GM13977 (cell line): Measurements from ENCODE around the gene HECW1.

Experiments
- DNase-seq: peaks from one replicate; pipeline ENCODE4 v3.0.0; 2012; ENCODE audit warnings: low spot score
- in situ Hi-C: fragments of 300-500 bp; cut with MboI; formaldehyde crosslinking; loops from one replicate; pipeline ENCODE4 v1.12.0; 2022; ENCODE audit warnings: low sequenced_read_pairs, low pct_unique_long_range_greater_than_20kb, mixed read lengths, inconsistent platforms; ENCODE audit not compliant: unreplicated experiment
- TF ChIP-seq, protein P1 (sequence below): IDR thresholded peaks from 2 replicates; pipeline ENCODE4 v1.5.1; 2012; ENCODE audit warnings: mild to moderate bottlenecking, control low read depth; ENCODE audit not compliant: insufficient read depth; ENCODE audit errors: extremely low read depth, missing control alignments

The HECW1 gene

GRCh38 chr7:43240565-43240964, 128.1 kb downstream of the HECW1 start:
- TF ChIP-seq, protein P1, sequence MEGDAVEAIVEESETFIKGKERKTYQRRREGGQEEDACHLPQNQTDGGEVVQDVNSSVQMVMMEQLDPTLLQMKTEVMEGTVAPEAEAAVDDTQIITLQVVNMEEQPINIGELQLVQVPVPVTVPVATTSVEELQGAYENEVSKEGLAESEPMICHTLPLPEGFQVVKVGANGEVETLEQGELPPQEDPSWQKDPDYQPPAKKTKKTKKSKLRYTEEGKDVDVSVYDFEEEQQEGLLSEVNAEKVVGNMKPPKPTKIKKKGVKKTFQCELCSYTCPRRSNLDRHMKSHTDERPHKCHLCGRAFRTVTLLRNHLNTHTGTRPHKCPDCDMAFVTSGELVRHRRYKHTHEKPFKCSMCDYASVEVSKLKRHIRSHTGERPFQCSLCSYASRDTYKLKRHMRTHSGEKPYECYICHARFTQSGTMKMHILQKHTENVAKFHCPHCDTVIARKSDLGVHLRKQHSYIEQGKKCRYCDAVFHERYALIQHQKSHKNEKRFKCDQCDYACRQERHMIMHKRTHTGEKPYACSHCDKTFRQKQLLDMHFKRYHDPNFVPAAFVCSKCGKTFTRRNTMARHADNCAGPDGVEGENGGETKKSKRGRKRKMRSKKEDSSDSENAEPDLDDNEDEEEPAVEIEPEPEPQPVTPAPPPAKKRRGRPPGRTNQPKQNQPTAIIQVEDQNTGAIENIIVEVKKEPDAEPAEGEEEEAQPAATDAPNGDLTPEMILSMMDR: no peak
- no peak for DNase-seq
- in situ Hi-C loops: no loop called here

GRCh38 chr7:43242628-43243255, 130.3 kb downstream of the HECW1 start:
- in situ Hi-C loops: no loop called here
- TF ChIP-seq, protein P1: no peak
- no peak for DNase-seq

GRCh38 chr7:43244232-43244631, 131.8 kb downstream of the HECW1 start:
- in situ Hi-C loops: no loop called here
- TF ChIP-seq, protein P1: no peak
- no peak for DNase-seq

DNA sequence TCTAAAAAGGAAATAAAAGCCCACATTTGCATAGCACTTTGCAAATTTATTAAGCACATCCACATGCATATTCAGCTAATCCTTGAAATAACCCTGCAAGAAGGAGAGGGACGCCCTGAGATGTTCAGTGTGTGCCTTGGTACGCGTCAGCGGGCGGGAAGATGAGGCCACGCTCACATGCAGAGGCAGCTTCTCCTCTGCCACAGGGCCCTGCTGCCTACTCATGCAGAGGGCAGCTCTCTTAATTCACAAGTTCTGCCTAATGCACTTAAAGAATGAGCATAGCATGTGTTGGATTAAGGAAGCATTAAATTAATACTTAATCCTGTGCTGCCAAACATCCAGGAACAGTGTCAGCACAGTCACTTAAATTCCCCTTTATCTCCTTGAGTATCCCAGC, 132.3 kb downstream of the HECW1 start:
- in situ Hi-C loops: no loop called here
- TF ChIP-seq, protein P1: no peak
- no peak for DNase-seq

DNA sequence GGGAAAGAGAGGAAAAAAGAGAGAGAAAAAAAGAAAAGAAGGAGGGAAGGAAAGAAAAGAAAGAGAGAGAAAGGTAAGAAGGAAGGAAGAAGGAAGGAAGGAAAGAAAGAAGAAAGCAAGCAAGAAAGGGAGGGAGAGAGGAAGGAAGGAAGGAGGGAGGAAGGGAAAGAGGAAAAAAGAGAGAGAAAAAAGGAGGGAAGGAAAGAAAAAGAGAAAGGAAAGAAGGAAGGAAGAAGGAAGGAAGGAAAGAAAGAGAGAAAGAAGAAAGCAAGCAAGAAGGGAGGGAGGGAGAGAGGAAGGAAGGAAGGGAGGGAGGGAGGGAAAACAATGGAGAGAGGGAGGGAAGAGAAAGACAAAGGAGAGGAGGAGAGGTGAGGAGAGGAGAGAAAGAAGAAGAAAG, 135.3 kb downstream of the HECW1 start:
- in situ Hi-C loops: no loop called here
- DNase-seq: no peak
- TF ChIP-seq, protein P1: no peak

DNA sequence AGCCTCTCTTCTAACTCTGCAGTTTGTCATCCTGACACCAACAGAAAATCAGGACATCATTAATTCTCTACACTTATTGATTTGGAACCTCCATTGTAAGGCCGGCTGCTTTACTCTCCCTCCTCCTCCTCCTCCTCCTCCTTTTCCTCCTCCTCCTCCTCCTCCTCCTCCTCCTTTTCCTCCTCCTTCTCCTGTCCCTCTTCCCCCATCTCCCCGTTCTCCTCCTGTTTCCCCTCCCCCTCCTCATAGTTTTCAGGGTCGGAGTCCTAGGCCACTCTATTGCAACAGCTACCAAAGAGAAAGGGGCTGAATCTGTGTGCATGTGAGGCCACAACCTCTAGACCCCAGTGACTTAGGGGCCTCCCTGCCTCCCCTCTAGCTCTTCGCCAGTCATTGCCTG, 136.1 kb downstream of the HECW1 start:
- DNase-seq: no peak
- TF ChIP-seq, protein P1: no peak
- in situ Hi-C loops: no loop called here
